Esophagus squamous epithelium (tissue), 5 donors: ENCODE results near the gene FLNB. TPM values are rescaled to one million over a fixed set of nuclear protein-coding genes. Genes with fewer than 3 reads are reported as not detected.

Source experiments
- DNase-seq: peaks from one replicate; lab custom pipeline; 2025; lab: John Stamatoyannopoulos, UW
- H3K27ac ChIP-seq, 4 donors: fragments of 200-600 bp; sonication (generic); one replicate each; pipeline ENCODE4 v1.5.1; 2016 to 2019; ENCODE audit warnings: mild to moderate bottlenecking in 1 of 4
- H3K27me3 ChIP-seq, 4 donors: fragments of 200-600 bp; sonication (generic); 1 replicate in 3 of 4; 2 replicates in 1 of 4; pipeline versions ENCODE4 v1.5.1 to v1.6.0; 2017 to 2021; ENCODE audit warnings: antibody characterized with exemption in 1 of 4
- H3K36me3 ChIP-seq, 3 donors: fragments of 200-600 bp; sonication (generic); one replicate each; pipeline ENCODE4 v1.5.1; 2016 to 2019
- H3K4me1 ChIP-seq, 3 donors: fragments of 200-600 bp; sonication (generic); one replicate each; pipeline ENCODE4 v1.5.1; 2017 to 2019
- H3K4me3 ChIP-seq, 4 donors: fragments of 200-600 bp; sonication (generic); 1 replicate in 3 of 4; 2 replicates in 1 of 4; pipeline ENCODE4 v1.5.1; 2016 to 2019; ENCODE audit warnings: mild to moderate bottlenecking in 2 of 4, moderate library complexity in 1 of 4
- H3K9me3 ChIP-seq, 3 donors: fragments of 200-600 bp; sonication (generic); one replicate each; pipeline ENCODE4 v1.5.1; 2016 to 2019
- CTCF ChIP-seq, 6 experiments: fragments of 450-650 bp in 4 of 6; fragments of 200-600 bp in 2 of 6; sonication (generic) in 2 of 6; IDR thresholded peaks; one replicate each; pipeline ENCODE4 v1.5.1; 2016 to 2019; ENCODE audit warnings: antibody characterized with exemption in 6 of 6, mild to moderate bottlenecking in 4 of 6, moderate library complexity in 4 of 6
- POLR2A ChIP-seq, 4 donors: fragments of 450-650 bp; IDR thresholded peaks; one replicate each; pipeline ENCODE4 v1.6.1; 2017; ENCODE audit warnings: antibody characterized with exemption in 4 of 4, mild to moderate bottlenecking in 4 of 4, moderate library complexity in 3 of 4
- WGBS, 2 donors: methylation state at CpG; one replicate each; pipeline ENCODE4 v1.1.5; 2018; 5-methylcytosine and 5-hydroxymethylcytosine counted together
- intact Hi-C: fragments of 100-400 bp; cut with DNase I; formaldehyde crosslinking; loops from one replicate; pipeline ENCODE4 v1.15.0; 2022
- total RNA-seq, 4 donors: library from RNA; depleted of rRNA; stranded (reverse); fragments of >200 nt; gene quantifications; one replicate each; pipeline ENCODE4 v1.1.0, GENCODE V29; 2016
- donor health status: DM: yes; HTN: yes; CAD: no.

The FLNB gene
- total RNA-seq, 4 donors from 2014 or later = 65.4 to 77.0 (median 71.5) TPM

- intact Hi-C loops = no loop called here
- no peaks in the 10 kb centered on the region for H3K36me3 ChIP-seq
- 76 to 85% methylated on average over 6 to 7 of the region's 12 CpGs for WGBS, 2 donors
- no peak overlapping the region for H3K27ac ChIP-seq
- H3K4me1 ChIP-seq = peaks cover 0 to 32% (median 23%) of the 10 kb centered on the region in 3 donors
- no peak for DNase-seq
- no peaks in the 10 kb centered on the region for H3K9me3 ChIP-seq
- H3K4me3 ChIP-seq = no peak overlapping the region
- TF ChIP-seq POLR2A (IDR thresholded peaks at IDR 0.05) (no peak), CTCF (IDR thresholded peaks at IDR 0.05) (no peak)
- no peaks in the 10 kb centered on the region for H3K27me3 ChIP-seq
These were observed 172.1 kb downstream of the FLNB start for GRCh38 chr3:58180099-58180880.

DNA sequence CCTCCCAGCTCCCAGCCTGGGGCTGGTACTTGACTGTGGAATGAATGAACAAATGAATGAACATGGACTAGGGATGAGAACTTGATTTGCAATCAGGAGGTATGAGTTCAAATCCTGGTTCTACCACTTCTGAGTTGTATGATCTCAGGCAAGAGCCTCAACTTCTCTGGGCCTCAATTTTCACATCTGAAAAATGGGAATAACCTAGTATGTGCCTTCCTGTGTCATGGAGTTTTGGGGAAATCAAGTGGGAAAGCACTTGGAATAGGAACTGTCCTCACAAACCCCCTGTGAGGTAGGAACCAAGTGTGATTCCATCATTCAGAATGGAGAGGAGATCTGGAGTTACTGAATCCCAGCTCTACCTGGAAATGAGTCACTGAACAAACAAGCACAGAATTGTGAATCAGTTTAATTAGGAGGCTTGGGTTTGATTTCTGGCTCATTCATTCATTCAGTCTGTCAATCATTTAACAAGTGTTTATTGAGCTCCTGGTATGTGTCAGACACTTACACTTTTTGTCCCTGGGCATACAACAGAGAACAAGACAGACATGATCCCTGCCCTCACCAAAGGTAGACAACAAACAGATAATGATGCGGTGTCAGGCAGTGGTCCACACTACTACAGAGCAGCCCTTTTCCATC, 172.8 kb downstream of the FLNB start:
- WGBS, 2 donors = 83 to 88% methylated on average over 1 of the region's 1 CpG
- intact Hi-C loops = no loop called here
- Histone ChIP-seq H3K27ac (no peak overlapping the region), H3K9me3 (no peaks in the 10 kb centered on the region), H3K36me3 (no peaks in the 10 kb centered on the region), H3K4me3 (no peak overlapping the region), H3K27me3 (no peaks in the 10 kb centered on the region), H3K4me1 (peaks cover 0 to 24% (median 16%) of the 10 kb centered on the region in 3 donors)
- TF ChIP-seq CTCF (IDR thresholded peaks at IDR 0.05) (no peak), POLR2A (IDR thresholded peaks at IDR 0.05) (no peak)
- DNase-seq = no peak

GRCh38 chr3:58183221-58183620, 175.0 kb downstream of the FLNB start:
- TF ChIP-seq POLR2A (IDR thresholded peaks at IDR 0.05) = no peak
- no peak for TF ChIP-seq CTCF (IDR thresholded peaks at IDR 0.05)
- Histone ChIP-seq H3K4me3 (no peak overlapping the region), H3K27ac (no peak overlapping the region), H3K9me3 (no peaks in the 10 kb centered on the region), H3K4me1 (peaks cover 0 to 13% (median 10%) of the 10 kb centered on the region in 3 donors), H3K36me3 (no peaks in the 10 kb centered on the region), H3K27me3 (no peaks in the 10 kb centered on the region)
- no peak for DNase-seq
- intact Hi-C loops = no loop called here
- 20 to 36% methylated on average over 1 of the region's 1 CpG for WGBS, 2 donors

DNA sequence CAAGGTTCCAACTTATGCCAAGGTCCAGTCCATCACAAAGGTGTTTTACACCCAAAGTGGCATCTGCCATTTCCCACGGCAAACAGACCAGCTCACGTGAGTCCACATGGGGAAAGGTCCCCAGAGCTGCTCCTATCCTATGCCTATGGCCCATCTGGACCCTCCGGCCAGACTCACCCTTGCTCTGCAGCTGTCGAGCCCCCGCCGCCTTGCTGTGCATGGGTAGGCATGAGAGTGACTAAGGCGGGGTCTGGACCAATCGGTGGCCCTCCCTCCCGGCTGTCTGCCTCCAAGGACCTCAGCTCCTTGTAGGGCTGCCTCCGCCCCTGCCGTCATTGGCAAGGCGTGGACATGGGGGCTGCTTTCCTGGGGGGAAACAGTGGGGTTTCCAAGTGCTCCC, 175.7 kb downstream of the FLNB start:
- TF ChIP-seq CTCF (IDR thresholded peaks at IDR 0.05) (no peak), POLR2A (IDR thresholded peaks at IDR 0.05) (no peak)
- Histone ChIP-seq H3K4me1 (peaks cover 0 to 14% (median 11%) of the 10 kb centered on the region in 3 donors), H3K4me3 (no peak overlapping the region), H3K27me3 (no peaks in the 10 kb centered on the region), H3K36me3 (no peaks in the 10 kb centered on the region), H3K9me3 (no peaks in the 10 kb centered on the region), H3K27ac (no peak overlapping the region)
- intact Hi-C loops = no loop called here
- WGBS, 2 donors = 89 to 90% methylated on average over 3 to 8 of the region's 12 CpGs
- no peak for DNase-seq

DNA sequence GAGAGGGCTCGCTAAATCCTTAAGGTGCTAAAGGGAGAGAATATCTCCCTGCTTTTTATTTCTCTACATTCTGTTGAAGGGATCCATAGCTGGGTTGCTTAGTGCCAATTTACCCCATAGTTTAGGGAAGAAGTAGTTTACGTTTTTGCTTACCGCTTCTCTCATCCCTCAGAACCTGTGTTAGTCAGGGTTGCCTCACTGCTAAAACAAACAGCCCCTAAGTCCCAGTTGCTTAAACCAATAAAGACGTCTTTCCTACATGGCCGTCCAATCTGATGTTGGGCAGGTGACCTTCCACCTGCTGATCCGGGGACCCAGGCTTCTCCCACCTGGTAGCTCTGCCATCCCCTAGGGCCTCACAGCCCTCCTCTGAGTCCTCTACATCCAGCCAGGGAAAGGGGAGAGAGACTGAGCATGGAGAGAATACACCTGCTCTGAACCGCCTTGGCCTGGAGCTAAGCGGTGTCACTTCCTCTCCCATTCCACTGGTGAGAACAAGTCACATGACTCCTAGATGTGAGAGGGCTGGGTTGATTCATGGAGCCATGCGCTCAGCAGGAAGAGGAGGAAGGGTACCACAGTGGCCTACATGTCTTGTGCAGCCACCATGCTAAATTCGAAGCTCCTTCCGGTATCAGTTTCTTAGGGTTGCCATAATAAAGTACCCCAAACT, 176.2 kb downstream of the FLNB start:
- no peak for DNase-seq
- intact Hi-C loops = no loop called here

More for the DNA sequence above, 176.2 kb downstream of the FLNB start:
- TF ChIP-seq POLR2A (IDR thresholded peaks at IDR 0.05) (no peak), CTCF (IDR thresholded peaks at IDR 0.05) (no peak)
- Histone ChIP-seq H3K4me3 (no peak overlapping the region), H3K9me3 (no peaks in the 10 kb centered on the region), H3K27me3 (no peaks in the 10 kb centered on the region), H3K4me1 (peaks cover 0 to 20% (median 15%) of the 10 kb centered on the region in 3 donors), H3K27ac (no peak overlapping the region), H3K36me3 (no peaks in the 10 kb centered on the region)
- 86 to 92% methylated on average over 5 to 10 of the region's 11 CpGs for WGBS, 2 donors
